Measurements from ENCODE around the gene GCN1.
A peak's percentile ranks its signal among the peaks of the same experiment; 100 is the strongest.

GCN1 gene

DNA sequence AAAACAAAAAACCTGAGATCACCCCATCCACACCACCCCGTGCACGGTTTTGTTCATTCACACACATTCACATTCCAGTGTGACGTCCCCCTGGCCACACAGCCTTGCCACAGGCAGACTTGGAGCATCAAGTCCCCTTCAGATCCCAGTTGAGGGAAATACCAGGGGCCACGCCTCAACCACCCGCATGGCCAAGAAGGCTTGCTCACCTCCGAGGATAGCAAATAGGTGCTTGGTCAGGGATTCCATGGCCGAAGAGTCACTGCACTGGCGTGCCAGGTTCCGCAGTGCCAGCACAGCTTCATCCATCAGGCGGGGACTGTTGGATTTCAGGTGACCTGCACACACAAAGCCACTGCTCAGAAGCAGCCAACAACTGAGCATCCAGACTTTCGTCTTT lies 19.0 kb downstream of the GCN1 start:
- DNase-seq (ENCODE audit: low read depth) = no peak

DNA sequence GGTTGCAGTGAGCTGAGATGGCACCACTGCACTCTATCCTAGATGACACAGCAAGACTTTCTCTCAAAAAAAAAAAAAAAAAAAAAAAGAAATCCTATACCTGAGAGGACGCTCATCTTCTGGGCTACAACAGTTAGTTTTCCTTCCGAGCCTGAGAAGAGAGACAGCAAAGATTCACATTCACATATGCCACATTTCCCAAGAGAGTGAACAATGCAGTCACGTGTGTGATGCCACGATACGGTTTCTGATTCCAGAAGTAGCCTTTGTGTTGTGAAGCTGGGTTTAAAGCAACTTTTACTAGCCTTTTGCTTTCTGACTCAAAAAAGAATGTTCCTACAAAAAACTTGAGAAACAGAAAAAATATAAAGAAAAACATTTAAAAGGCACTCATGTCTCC lies 19.5 kb downstream of the GCN1 start:
- DNase-seq (ENCODE audit: low read depth) = no peak

DNA sequence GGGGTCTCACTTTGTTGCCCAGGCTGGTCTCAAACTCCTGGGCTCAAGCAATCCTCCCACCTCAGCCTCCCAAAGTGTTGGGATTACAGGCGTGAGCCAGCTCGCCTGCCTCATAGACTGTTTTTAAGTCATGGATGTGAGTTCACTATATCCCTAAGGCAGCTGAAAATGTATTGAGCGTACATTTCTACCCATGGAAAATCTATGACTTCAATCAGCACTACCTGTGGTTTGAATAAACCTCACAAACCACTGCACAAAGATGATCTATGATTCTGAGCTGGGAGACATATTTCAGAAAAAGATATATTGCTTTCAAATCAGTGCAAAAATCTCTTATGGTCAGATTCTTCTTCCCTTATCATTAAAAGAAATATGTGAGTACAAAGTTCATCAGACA lies 22.5 kb downstream of the GCN1 start:
- DNase-seq (ENCODE audit: low read depth) = no peak

DNA sequence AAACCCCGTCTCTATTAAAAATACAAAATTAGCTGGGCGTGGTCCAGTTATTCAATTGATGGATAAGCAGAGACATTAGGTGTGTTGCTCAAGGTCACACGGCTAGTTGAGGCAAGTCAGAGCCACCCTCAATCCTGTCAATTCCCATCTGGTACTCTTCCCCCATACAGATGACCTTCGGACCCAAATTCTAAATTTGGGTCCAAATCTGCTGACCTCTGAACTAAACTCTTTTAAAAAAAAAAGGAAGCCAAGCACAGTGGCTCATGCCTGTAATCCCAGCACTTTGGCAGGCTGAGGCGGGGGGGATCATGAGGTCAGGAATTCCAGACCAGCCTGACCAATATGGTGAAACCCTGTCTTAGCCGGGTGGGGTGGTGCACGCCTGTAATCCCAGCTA lies 23.9 kb downstream of the GCN1 start:
- DNase-seq (ENCODE audit: low read depth) = no peak

DNA sequence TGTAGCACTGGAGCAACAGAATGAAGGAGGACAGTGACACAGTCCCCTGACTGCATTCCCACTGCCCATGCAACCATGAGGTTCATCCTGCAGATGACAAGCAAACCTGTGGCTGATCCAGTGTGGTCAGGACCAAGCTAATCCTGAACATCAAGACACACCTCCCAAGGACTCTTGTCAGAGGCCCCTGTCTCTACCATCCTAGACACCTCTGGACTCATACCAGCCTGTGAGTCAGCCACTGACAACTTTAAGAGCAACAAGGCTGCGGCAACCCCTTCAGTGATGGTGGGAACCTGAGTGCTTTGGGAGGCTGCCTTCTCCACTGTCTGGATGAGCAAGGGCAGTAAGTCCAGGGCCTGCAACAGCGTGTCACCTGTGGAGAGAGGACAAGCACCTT lies 24.6 kb downstream of the GCN1 start:
- peak; percentile 35 for DNase-seq (ENCODE audit: low read depth)

DNA sequence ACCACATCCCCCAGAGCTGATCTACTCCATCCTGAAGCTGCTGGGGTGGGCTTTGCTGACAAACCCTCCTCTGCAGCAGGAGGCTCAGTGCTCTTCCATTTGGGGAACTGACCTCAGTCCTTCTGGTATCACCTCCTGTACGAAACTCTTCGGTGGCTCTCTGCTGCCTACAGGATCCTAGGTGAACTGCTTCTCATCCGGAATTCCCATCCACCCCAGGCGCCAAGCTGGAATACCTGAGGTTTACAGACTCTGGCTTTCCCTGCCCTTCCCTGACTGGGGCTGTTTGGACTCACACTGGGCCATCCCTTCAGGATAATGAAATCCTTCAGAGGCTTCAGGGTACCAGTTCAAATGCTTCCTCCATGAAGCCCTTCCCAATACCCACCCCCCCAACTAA lies 26.2 kb downstream of the GCN1 start:
- no peak for DNase-seq (ENCODE audit: low read depth)

DNA sequence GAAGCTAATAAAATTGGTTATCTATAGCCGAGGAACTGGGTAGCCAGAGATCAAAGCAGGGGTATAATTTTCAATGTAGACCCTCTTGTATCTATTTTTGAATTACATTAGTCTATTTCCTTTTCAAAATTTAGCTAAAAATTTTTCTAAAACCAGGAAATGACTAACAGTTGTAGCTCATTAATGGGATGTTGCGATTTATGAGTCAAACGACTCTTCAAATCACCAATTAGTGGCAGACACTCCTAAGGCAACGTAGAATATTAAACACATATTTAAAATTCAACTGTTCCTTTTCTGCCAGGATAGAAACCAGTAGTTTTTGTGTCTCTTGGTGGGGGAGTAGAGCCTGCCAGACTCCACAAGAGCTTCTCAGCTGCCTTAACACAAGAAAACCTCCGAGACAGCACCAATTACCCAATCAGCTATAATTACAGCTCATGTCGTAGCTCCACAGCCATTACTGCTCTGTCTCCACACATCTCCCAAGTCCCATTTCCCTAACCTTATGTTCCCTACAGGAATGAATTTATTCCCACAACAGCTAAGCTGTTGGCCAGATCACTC lies 26.9 kb downstream of the GCN1 start:
- no peak for DNase-seq (ENCODE audit: low read depth)

DNA sequence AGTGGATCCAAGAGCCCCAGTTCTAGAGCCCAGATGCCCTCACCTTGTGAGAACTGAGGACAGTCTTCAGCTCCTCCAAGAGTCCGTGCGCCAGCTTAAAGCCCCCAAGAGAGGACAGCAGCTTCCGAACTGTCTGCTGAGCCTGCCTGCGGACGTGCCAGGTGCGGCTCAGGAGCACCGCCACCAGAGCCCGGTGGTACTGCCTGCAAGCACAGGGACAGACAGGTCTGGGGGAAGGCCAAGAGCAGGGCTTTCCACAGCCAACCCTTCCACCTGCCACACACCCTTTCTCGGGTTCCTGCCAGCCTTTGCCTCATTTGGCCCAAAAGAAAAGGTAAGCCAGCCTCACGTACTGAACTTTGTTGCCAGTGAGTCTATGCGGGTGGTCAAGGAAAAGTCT lies 30.2 kb downstream of the GCN1 start:
- DNase-seq (ENCODE audit: low read depth) = no peak

DNA sequence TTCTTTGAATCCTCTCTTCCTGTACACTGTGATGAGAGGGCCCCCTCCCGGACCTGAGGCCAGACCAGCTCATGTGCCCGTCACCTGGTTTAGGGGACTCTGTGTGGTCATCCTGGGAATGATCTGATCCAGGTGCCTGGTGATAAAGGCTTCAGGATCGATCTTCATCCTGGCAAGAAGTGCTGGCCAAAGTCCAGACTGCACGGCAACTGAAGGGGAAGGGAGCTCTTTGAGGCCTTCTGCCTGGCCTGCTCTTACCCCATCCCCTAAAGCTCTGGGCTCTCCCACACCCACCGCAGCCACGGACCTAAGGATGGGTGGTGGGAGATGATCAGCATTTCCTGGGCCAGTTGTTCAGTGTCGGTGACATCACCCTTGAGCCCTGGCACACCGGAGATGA lies 31.8 kb downstream of the GCN1 start:
- DNase-seq (ENCODE audit: low read depth) = no peak

DNA sequence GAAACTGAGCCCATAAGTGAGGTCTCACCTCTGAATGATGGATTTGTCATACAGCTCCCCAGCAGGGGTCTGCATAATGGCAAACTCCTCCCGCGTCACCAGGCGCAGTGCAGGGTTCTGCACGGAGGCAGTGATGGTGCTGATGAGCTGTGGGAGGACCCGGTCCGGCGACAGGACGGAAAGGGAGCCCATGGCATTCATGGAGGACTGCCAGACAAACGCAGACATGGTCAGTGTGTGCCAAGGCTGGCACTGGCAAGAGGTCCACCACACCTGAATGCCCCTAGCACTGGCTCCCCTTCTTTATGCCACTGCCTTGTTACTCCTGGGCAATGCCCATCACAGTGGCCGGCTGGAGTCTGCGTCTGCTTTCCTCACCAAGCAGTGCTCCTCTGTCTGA lies 32.7 kb downstream of the GCN1 start:
- no peak for DNase-seq (ENCODE audit: low read depth)

DNA sequence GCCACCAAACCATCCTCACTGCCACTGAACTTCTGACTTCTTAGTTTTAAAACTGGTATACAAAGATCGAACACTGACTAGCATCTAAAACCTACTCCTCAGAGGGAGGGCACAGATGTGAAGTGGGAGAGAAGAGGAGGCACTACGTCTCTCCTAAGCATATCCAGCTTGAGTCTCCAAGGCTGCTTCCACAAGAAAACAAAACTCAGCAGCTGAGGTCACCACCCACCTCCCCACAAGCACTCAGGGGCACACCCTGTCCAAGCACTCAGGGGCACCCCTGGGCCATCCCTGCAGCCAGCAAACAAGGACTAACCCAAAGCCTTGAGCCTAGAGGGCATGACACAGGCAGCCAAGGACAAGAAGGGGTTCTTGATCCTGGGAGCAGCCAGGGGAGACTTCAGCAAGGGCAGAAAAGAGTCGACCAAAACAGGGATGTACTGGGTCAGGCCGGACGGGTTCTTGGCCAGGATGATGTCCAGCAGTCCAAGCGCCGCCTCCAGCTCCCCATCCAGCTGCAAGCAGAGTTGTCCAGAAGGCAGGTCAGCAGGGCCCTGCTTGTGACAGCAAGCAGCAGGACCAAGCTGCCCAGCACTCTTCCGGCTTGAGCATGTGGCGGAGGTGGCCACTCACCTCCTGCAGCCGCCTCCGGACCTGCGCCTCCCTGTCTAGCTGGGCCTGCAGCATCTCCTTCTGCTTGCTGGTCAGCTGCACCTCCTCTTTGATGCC lies 34.8 kb downstream of the GCN1 start:
- DNase-seq (ENCODE audit: low read depth) = no peak

DNA sequence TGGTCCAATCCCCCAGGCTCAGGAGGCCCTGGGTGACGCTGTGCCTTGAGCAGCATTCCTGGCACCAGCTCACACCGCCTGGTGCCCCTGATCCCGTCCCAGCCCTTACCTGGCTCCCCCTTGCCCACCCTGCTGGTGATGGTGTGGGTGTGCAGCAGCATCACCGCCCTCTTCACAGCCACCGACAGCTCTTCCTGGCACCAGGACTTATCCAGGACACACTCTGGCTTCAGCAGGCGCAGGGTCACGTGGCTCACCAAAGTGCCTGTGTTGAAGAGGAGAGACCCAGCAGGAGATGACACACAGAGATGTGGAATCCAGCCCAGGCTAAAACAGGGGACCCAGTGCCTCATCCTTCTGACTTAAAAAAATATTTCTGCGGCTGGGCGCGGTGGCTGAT lies 36.2 kb downstream of the GCN1 start:
- no peak for DNase-seq (ENCODE audit: low read depth)

DNA sequence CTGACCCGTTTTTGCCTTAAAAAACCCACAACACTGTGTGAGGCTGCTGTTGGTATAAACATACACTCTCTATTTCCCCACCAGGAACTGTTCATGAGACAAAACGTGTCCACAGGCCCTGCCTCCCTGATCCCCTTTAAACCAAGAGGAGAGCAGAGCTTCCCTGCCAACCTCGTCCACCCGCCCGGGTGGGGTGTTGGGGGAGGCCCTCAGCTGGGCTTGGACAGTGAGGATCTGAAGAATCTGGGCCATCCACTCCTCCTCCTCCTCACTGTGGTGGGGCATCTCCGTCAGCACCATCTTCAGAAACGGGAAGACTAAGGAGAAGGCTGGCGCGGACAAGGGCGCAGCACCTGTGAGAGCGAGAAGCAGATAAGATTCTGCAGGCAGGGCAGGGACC lies 36.8 kb downstream of the GCN1 start:
- DNase-seq (ENCODE audit: low read depth) = no peak

DNA sequence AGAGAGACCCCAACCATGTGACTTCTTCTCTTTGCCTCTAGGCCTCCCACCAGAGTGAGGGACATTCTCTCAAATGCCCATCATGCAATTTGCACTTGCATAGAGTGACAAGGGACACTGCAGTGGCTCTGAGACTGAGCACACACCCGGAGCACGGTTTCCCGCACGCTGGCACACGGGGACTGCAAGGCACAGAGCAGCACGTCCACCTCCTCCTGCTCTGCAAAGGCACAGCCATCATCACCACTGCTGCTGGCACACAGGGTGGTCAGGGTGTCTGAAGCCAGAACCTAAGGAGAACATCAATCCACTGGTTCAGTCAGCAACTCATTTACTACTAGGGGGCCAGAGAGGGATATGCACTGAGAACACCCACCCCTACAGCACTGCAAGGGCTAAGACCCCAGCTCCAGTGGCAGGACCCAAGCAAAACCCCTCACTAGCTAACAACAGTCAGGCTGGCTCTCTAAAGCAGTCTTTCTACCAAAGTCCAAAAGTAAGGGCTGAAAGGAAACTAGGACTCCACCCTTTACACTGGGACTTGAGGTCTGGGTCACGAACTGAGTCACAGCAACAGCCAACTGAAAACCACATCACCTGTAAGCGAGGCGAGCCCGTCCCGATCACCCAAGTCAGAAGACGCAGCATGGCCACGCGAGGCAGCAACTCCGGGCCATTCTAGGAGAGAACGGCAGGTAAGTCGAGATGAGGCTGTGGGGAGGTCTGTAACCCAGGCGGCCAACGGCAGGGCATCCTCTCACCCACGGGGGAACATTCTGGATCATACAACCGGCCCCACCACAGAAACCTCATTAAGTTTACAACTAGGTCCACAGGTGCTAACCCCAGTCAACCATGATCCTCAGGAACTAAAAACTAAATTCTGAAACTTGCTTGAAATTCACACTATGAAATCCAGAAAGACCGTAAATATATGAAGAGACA lies 37.9 kb downstream of the GCN1 start:
- DNase-seq (ENCODE audit: low read depth) = no peak

DNA sequence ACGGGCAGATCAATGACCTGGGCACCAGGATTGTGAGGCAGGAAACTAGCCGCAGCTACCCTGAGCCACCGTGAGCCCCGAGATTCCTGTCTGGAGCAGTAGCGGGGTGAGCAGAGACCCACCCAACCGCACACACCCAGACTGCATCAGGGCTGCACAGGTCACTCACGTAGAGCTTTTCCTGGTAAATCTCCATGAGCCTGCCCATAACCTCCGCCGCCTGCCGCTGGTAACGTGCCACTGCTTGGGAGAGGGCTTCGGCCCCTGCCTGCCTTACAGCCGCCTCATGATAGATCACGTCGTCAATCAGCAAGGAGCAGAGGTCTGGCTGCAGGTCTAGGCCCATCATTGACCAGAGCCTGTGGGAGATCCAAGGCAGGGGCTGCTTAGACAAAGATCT lies 39.4 kb downstream of the GCN1 start:
- DNase-seq (ENCODE audit: low read depth) = no peak

DNA sequence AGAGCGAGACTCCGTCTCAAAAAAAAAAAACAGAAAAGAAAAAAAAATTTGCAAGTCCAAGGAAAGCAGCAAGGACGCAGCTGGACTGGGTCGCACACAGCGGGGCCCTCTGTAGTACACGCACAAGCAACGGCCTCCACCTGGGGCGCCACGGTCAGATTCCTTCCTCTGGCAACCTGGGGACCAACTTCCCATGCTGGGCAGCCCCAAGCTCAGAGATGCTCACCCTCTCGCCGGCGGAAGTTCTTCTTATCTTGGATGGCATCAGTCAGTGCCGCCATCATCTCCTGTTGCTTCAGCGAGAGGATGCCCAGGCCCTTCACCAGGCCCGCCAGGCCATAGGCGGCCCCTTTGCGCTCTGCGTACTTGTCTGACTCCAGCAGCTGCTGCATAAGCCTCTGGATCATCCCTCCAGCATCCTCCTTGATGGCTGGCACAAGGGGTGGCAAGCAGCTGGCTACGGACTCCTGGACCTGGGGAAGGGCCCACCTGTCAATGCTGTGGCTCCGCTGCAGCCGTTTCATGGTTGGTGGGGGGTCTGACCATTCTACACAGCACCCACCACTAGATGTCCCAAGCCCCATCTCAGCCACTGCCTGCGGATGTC lies 43.5 kb downstream of the GCN1 start:
- no peak for DNase-seq (ENCODE audit: low read depth)

DNA sequence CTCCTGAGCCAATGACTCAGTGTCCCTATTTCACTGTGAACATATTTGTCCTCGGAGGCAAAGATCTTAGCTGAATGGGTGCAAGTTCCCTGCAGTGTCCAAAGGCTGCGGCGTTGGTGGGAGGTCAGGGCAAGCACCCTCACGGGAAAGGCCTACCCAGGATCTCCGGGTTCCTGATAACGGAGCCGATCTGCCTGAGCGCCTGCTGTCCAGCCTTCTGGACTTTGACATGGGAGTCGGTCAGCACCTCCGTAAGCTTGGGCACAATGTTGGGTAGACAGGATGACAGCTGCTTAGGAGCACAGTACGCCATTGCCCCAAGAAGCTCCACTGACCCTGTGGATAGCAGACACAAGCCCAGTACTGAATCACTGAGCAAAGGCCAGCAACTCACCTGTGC lies 46.5 kb downstream of the GCN1 start:
- no peak for DNase-seq (ENCODE audit: low read depth)

DNA sequence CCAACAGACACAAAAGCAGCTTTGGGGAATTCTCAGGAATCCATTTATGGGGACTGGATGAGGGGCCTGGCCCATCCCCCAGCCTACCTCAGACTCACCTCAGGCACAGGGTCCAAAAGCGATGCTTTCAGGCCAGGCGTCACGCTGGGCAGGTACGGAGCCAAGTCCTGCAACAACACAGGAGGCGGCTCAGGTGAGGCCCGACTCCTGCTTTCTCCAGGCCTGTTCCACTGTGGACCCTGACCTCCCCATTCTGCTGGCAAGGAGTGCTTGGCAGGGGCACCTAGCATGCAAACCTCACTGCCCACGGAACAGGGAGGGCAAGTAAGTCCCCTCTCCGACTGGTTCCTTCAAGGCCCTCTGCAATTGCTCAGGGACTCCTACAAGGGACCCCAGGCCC lies 49.4 kb downstream of the GCN1 start:
- DNase-seq (ENCODE audit: low read depth) = no peak

DNA sequence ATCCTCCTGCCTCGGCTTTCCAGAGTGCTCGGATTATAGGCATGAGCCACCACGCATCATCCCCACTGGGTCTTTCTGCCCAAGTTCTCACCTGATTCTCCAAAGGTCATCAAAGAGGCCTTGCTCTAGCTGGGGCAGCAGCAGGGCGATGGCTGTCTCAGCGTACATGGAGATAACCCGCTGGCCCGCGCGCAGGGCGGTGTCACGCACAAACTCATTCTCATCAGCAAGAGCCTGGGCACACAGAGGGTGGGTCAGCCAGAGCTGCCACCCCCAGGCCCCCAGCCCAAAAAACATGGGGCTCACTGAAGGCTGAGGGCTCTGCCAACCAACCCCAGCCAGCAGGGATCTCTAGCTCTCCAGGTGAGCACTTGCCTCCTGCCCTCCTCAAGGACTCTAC lies 50.3 kb downstream of the GCN1 start:
- DNase-seq (ENCODE audit: low read depth) = no peak

DNA sequence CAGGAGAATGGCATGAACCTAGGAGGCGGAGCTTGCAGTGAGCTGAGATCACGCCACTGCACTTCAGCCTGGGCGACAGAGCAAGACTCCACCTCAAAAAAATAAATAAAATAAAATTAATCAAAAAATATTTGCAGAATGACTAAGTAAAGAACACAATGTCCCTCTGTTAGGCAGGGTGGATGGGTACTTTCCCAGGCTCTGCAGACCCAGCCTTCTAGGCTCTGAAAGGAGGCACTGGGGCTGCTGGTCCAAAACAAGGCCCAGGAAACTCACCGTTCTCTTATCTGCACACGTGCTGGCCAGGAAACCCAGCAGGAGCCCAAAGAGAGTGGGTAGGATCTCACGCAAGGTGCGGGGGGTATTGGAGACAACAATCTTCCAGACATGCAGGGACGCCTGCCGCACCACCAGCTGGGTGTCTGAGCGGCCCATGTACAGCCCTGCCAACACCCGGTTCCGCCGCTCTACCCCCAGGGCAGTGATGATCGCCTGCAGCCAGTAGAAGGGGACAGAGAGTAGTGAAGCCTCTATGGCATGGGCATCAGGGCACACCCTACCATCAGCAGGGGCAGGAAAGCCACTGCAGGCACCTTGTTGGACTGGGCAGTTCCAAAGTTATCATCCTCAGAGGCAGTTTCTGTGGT lies 52.2 kb downstream of the GCN1 start:
- DNase-seq (ENCODE audit: low read depth) = peak; percentile 50

DNA sequence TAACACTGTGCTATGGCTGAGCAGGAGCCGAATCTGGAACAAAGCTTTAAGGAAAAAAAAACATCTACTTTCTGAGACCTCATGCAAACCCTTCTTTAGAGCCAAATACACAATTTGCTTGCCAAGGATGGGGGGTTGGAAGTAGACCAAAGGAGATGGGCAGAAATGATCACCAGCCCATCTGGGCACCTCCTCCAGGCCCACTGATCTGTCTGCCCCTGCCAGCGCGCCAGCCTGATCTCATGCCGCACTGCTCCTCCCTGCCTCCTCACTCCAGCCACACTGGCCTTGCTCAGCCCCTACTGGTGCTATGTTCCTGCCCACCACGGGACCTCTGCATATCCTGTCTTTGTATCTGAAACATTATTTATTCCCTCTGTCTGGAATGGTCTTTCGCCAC lies 53.2 kb downstream of the GCN1 start:
- no peak for DNase-seq (ENCODE audit: low read depth)

DNA sequence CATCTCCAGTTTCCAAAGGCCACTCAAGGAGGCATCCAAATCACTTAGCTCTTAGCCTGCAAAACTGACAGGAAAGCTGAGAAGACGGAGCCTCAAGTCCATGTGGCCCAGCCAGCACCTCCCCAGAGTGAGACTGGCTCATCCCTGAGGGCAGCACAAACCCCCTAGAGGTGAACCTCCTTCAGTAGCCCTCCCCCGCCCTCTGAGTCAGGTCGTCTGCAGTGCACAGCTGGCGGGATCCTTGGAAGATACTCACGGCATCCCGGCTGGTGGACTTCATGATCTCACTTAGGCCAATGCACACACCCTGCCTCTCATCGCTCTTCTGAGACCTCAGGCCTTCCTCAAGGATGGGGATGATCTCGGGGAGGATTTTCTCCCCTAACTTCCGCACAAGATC lies 53.9 kb downstream of the GCN1 start:
- DNase-seq (ENCODE audit: low read depth) = no peak
